ENCODE data around the gene ZSWIM6.

DNA sequence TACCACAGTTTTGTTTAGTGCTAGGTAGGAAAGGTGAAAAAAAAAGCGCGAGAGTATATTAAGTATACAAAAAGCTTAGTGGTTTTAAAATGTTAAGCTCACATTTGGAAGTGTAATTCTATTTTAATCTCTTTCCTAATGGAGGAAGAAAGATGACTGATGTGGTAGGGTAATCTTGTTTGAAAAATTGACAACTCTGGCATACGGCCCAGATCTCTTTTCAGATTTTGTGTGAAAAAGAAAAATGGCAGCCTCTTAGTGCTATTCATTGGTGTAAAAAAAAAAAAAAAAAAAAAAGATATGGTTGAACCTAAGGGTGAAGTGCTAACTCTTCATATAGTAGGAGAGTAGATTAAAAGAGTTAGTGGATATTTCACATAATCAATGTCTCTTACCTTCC, 108.0 kb downstream of the ZSWIM6 start:
- TF ChIP-seq, protein P1, sequence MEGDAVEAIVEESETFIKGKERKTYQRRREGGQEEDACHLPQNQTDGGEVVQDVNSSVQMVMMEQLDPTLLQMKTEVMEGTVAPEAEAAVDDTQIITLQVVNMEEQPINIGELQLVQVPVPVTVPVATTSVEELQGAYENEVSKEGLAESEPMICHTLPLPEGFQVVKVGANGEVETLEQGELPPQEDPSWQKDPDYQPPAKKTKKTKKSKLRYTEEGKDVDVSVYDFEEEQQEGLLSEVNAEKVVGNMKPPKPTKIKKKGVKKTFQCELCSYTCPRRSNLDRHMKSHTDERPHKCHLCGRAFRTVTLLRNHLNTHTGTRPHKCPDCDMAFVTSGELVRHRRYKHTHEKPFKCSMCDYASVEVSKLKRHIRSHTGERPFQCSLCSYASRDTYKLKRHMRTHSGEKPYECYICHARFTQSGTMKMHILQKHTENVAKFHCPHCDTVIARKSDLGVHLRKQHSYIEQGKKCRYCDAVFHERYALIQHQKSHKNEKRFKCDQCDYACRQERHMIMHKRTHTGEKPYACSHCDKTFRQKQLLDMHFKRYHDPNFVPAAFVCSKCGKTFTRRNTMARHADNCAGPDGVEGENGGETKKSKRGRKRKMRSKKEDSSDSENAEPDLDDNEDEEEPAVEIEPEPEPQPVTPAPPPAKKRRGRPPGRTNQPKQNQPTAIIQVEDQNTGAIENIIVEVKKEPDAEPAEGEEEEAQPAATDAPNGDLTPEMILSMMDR (conservative IDR thresholded peaks at IDR 0.05; ENCODE audit: low read depth, low read length): no peak
- no peak for TF ChIP-seq RAD21 (IDR thresholded peaks at IDR 0.05; ENCODE audit: low read length)
- no peak for TF ChIP-seq POLR2A (IDR thresholded peaks at IDR 0.05; ENCODE audit: low read depth, low read length)
- no peak for TF ChIP-seq NFE2L2 (IDR thresholded peaks at IDR 0.05; ENCODE audit: low read depth, low read length)
